GM18868 (cell line): ENCODE measurements around the gene MPRIP.

Source experiments
- ATAC-seq: cut with Tn5 transposase; IDR thresholded peaks from one replicate; pipeline ENCODE4 v1.9.1; 2021; ENCODE audit warnings: mild to moderate bottlenecking, moderate library complexity; ENCODE audit not compliant: unreplicated experiment

Gene MPRIP

DNA sequence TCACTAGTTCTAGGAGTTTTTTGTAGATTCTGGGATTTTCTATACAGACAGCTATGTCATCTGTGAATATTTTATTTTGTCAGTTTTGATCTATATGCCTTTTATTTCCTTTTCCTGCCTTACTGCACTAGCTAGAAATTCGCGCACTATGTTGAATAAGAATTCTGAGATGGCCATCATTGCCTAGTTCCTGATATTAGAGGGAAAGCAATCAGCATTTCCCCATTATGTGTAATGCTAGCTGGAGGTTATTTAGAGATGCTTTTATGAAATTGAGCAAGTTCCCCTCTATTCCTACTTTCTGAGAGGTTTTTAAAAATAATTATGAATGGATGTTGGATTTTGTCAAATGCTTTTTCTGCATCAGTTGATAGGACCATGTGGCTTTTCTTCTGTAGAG lies 23.8 kb downstream of the MPRIP start:
- ATAC-seq: no peak

DNA sequence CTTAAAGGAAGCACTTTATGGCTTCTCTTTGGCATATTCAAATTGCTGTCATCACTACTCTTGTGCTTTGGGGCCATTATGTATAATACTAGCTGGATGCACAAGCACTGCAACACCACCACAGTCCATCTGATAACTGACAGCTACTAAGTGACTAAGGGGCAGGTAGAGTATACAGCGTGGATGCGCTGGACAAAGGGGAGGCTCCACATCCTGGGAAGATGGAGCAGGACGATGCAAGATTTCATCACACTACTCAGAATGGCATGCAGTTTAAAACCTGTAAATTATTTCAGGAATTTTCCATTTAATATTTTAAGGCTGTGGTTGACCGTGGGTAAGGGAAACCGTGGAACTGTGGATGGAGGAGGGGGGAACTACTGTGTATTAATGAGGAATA lies 25.0 kb downstream of the MPRIP start:
- ATAC-seq: no peak

DNA sequence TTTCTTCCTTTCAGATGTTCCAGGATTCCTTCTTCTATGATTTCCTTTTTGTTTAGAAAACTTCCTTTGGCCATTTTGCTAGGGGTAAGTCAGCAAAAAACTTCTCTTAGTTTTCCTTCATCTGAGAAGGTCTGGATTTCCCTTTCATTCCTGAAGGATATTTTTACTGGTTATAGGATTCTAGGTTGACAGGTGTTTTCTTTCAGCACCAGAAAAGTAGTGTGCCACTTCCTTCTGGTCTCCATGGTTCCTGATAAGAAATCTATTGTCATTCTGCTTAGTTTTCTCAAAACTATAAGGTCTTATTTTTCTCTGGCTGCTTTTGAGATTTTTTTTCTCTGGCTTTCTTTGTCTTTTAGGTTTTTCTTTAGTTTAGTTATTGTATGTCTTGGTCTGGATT lies 27.6 kb downstream of the MPRIP start:
- ATAC-seq: no peak

DNA sequence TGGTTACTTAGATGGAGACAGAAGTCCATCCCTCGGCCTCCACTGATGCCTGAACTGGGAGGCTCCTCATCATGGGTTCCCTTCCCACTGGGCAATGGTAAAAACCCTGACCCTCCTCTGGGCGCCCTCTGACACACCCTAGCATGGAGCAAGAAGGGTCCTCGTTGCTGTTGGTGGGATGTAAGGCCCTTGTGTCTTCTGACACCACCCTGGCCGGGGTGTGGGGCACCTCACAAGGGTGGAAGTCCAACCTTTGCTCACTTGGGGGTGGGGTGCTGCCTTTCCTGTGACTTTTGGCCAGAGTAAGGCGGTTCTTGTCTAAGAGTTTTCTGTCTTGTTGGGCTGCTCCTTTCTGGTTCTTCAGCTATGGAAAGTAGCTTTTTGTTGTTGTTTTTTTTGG lies 28.7 kb downstream of the MPRIP start:
- ATAC-seq: no peak

DNA sequence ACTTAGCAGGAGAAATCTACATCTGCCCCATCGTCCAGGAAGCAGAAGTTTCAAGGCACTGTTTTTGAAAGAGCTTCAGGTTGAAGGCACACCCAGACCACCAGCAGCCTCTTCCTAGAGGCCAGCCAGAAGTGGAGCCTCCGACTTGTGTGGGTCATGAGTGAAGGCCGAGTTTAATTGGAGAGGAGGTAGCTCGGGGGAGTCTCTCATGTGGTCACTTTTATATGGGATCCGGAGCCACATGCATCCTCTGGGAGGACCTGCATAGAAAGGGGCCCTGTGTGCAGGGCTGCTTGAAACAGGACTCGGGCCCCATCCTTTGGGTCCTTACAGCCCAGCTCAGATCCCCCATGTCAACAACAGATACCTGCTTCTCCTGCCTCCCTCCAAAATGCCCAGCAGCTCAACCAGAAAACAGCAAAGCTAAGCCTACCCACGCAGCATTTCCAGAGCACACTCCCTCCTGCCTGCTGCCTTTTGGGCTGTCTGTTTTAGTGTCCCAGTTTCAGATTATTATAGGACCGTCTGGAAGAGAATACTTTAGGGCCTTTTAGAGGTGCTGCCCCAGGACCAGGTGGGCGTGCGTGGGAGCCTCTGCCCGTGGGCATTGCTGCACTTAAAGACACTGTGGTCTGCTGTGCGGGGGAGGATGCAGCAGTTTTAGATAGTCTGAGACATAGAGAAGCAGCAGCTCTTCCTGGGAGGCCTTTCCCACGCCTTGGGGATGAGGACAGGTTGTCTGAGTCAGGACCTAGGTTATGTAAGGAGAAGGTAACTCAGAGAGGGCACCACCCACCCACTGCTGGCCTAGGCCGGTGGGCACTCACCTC lies 29.5 kb downstream of the MPRIP start:
- no peak for ATAC-seq

DNA sequence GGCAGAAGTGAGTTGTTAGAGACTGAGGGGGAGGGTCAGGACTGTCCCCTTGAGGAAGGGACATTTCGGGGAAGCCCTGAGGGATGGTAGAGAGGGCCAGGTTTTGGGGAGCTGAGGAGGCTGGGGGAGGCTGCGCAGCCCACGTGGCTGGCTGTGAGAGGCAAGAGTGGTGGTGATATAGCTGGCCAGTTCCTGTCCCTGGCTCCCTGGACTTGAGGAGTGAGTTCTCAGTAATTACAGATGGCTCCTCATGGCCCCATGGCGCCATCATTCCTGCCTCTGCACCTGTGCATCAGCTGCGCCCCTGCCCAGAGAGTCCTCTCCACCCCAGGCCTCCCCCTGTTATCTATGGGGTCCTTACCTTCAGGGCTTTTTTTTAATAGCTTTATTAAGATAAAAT lies 30.3 kb downstream of the MPRIP start:
- ATAC-seq: no peak

DNA sequence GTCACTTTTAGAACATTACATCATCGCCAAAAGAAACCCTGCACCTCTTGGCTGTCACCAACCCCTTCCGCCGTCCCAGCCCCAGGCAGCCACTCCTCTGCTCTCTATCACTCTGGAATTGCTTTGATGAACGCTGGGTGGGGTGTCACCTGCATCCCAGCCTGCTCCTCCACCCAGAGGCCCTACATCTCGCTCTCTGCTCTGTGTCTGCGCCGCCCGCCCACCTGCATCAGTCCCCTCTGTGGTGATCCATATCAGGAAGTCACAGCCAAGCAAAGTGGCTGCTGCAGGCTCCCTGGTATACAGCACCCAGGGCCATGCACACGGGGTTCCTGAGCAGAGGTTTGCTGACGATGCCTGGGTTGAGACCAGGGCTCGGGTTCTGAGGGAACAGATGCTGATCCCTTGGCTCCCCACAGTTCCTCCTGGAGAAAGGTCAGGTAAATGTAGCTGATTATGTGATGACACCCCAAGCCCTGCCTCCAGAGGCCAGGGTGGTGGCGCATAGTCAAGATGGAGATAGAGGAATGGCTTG lies 30.8 kb downstream of the MPRIP start:
- no peak for ATAC-seq

DNA sequence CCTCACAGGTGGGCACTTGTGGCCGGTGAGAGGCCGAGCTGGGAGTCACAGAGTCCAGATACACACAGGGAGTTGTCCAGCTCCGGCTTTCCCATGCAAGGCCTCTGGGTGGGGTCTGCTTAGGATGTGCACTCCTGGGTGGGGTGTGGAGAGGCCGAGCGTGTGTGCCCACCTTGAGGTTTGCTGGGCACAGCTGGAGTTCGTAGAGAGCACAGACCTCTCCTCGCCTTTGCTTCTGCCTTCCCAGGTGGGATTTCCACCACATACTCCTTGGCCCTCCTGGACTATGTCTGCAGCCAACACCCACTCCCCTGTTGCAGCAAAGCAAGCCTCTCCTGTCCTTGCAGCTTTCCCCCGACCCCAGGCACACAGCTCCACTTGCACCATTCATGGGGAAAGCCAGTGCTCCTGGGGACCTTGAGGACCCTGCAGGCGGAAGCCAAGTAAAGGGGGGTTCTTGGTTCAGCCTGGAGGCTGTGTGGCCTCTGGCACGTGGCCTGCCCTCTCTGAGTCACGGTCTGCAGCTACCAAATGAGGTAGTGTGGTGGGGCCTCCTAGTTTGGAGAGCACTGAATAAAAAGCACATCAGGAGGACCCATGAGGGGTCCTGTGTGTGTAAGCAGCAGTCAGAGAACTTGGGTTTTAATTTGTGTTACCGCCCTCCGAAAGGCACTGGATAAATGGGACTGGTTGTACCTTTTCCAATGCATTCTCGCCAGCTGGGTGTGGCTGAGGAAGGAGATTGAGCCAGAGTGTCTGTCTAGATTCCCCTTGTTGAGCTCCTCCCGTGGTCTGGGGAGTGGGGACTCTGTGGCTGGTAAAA lies 31.5 kb downstream of the MPRIP start:
- ATAC-seq: no peak

DNA sequence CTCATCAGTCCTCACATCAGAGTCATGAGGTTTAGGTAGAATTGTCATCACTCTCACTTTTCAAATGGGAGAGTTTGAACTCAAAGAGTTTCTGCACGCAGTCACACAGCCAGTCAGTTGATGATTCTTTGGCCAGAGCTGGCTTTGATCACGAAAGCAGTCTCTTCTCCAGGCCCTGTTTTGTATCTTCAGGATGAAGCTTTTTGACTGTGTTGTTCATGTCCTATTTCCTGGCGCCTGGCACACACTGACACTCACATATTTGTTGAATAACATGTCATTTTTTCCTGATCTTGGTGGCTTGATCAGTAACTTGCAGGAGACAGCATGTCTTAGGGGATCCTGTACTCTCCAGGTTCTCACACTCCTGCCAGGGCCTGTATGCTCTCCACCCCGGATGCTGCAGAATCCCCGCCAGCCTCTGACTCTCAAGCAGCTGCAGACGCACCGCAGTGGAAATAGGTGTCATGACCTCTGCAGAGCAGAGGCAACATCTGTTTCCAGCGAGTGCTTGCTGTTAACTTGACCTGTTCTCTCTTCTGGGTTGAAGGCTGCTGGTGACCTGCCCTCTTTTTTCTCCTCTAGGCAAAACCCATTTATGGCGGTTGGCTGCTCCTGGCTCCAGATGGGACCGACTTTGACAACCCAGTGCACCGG lies 33.0 kb downstream of the MPRIP start:
- ATAC-seq: no peak

DNA sequence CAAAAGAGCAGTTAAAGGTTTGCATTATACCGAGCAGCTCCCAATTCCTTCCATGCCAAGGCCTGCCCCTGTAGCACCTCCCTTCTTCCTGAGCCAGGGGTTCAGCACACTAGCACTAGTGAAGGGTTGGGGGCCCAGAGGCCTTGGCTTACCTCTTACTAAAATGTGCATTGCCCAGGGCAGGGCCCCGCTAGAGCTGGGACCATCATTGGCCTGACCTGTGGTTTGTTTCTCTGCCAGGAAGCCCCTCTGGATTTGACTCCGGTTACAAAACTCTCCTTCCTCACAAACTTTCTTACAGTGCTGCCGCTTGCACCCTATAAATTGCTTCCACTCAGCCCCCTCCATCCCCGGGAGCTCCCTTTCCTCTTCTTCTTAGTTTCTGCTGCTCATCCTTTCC lies 33.8 kb downstream of the MPRIP start:
- ATAC-seq: no peak

DNA sequence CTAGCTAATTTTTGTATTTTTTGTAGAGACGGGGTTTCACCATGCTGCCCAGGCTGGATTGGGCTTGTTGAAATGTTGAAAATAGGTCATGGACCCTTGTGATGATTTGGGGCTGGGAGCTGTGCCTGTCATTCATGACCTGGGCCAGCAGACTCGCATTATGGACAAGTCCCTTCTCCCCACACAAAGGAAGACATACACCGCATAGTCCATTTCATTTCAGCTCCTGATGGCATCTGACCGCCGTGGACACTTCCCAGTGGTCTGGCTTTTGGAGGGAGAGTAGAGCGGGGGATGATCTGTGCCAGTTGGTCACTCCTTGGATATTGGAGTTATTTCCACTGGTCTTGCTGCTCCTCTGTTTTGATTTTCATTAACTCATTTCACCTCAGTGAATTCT lies 34.8 kb downstream of the MPRIP start:
- no peak for ATAC-seq

DNA sequence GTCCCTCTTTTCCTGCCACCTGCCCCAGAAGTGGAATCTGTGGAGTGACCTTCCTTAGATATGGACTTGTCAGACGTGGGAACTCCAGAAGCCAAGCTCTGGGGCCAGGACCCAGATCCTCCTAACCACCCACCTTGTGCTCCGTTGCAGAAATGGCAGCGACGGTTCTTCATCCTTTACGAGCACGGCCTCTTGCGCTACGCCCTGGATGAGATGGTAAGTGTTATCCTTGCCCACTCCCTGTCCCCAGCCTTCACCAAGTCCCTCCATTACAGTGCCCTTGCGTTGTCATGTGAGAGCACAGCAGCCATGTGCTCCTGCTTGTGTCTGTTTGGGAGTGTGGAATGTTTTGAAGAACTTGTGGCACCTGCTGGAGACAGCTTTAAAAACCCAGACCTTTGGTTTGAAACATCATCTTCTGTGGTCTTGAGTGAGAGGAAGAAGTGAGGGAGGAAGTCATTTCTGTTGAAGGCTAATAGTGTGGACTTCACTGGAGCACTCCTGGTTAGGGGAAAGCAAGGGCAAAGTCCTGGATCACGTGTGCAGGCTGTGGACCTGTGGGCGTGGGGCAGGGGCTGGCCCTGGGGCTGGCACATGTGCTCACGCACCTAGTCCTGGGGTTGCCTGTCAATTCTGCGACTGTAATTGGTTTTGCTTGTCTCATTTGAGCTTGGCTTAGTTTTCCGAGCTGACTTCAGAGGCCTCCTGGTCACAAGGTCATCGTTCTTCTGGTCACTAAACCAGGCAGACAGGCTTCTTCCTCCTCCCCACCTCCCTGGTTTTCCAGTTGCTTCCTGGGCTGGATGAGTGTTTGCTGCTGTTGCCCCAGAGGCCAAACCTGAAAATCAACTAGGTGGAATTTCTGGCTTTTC lies 35.8 kb downstream of the MPRIP start:
- no peak for ATAC-seq

DNA sequence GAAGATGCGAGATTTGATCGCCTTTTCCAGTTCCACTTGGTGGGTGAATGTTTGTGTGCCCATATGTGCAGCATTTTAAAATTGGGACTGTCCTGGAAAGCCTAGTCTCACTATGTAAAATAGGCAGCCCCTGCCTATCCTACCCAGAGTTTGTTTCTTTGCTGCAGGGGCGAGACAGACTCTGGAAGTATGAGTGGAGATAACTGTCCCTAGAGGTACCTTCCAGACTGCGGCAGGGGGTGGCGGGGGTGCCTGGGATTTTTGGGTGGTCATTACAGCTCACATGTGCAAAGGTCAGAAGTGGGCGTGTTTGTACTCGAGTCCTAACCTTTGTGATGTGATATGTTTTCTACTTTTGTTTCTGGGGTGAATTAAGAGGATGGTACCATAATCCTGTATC lies 36.6 kb downstream of the MPRIP start:
- ATAC-seq: no peak

DNA sequence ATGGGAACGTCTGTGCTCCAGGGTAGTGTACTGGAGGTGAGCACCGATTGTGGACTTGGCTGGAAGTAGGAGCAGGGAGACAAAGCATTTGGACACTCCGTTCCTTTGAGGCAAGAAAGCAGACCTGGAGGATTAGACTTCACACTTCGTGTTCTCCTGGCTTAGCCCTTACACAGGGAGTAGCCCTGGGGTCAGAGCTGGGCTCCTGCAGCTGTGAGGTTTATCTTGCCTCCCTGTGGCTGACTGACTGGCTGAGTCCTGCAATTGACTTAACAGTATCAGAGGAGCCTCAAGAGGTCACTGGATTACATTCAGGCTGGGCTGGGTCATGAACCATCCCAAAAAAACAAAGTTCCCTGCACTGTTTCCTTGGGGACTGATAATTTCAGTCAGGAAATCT lies 37.1 kb downstream of the MPRIP start:
- no peak for ATAC-seq

DNA sequence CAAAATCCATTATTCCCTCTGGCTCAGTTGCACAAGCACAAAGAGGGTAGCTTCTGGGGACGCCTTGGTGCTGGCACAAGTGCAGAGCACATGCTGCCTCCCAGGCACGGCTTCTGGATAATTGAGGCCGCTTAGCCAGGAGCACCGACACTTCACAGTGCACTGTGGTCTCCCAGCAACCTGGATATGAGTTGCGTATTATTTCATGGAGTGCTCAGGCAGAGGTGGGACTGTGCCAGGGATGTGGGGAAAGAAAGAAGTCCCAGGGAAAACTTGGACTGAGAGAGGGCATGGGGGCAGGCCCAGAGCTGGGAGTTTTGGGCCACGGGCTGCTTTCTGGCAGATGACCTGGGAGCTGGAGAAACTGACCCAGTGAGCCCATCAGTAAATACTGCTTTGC lies 37.5 kb downstream of the MPRIP start:
- no peak for ATAC-seq

DNA sequence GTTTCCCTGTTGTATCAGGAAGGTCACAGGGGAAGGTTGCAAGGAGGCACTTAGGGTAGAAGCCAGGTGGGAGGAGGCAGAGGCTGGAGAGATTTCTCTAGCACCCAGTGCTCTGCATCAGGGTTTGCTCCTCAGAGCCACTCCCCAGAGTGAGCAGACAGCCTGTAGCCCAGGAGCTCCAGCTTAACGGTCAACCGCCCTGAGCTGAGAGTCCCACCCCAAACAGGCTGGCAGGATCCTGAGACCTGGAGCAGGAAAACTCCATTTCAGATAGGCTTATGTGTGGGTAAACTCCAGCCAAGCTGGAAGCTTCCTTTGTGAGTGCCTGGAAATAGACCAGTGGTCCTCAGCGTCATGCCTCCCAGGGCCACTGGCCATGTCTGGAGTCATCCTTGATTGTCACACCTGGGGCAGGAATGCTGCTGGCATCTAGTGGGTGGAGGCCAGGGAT lies 37.9 kb downstream of the MPRIP start:
- ATAC-seq: no peak

DNA sequence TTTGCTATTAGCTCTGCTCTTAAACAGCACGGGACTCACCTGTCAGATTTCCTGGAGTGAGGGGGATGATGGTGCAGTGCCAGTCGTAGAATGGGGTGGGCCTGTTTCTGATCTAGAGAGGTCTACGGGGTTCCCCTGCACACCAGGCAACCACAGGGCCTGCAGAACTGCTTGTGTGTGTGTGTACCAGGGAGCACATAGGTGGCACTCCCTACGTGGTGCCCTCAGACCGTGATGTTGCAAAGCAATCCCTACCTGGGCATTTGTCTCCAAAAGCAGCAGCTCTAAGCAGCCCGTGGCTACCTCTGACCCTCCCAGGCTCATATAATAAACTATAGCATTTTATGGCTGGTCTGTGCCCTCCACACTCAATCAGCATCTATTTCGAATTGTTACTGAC lies 38.5 kb downstream of the MPRIP start:
- no peak for ATAC-seq

DNA sequence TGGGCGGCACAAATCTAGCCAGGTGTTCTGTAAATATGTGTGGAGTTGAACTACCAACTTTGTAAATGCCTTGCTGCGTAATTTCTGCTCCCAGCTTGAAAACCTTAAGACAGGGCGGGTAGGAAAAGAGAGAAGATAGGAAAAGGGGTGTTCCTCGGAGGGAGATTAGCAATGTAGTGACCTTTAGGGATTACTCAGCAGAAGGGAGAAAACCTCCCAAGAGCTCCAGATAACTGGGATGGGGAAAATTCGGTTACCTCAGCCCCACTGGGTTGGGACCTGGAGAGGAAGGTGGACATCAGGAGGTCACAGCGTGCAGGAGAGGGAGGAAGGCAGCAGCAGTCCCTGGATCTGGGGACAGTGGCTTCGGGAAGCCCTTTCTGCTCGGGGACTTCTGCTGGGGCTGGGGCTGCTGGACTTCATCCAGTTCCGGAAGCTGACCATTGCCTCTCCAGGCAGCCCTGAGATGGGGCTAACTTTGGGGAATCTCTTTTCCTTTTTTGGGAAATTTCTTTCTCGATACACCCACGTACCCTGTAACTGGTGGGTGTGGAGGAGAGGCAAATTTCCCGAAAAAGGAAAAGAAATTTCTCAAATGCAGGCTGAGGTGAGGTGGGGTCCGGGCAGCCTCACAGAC lies 39.2 kb downstream of the MPRIP start:
- no peak for ATAC-seq

DNA sequence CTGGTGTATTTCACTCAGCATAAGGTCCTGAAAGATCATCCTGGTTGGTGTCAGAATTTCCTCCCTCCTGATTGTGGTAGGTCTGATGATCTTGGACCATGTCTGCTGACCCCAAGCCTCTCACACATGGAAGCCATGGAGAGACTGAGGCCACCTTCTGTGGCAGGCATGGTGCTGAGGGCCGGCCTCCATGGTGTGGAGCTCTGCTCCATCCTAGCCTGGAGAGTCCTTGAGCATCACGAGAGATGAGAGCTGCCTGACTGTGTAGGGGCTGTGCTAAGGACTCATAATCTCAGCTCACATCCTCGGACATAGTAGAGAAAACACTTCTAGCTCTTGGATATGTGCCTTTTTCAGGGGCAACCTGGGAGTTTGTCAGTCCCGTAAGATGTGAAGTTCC lies 40.6 kb downstream of the MPRIP start:
- ATAC-seq: no peak

DNA sequence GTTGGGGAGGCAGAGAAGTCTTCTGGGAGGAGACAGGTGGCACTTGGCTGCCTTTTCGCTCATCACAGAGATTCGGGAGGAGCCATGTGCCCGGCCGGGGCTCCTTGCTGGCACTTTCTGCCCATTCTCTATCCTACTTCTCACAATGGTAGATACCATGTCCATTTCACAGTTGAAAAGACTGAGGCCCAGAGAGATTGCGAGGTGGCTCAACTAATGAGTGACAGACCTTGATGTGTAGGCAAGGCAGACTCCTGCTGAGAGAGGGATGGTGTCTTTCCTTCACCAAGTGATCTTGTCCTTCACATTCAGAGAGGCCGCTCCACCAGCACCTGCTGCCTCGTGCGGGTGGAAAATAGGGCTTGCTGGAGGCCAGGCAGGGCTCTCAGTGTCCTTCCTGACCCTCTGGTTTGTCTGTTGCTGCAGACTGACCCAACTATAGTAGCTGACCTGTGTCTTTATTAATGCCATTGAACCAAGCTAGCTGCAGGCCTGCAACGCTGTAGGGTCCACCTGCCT lies 42.1 kb downstream of the MPRIP start:
- ATAC-seq: no peak
